Kidney (tissue), 14 donors: Measurements from ENCODE around the gene PALM. TPM values are rescaled to one million over a fixed set of nuclear protein-coding genes. Genes with fewer than 3 reads are reported as not detected.
A peak's percentile ranks its signal among the peaks of the same experiment; 100 is the strongest.

Experiments used
- DNase-seq, 5 donors: peaks; one replicate each; pipeline ENCODE4 v3.0.0-alpha.2; 2013 to 2020
- FAIRE-seq: peaks from 2 replicates; lab custom pipeline; 2012; peaks lifted over from hg19 to GRCh38; lab: Jason Lieb, UNC
- H3K27ac ChIP-seq, 2 donors: one replicate each; pipeline ENCODE4 v1.7.0; 2013; ENCODE audit warnings: low read depth in 2 of 2, low read length in 2 of 2, inconsistent platforms in 1 of 2
- H3K27me3 ChIP-seq: one replicate; pipeline ENCODE4 v1.7.1; 2013; ENCODE audit warnings: low read length, inconsistent platforms; ENCODE audit not compliant: control insufficient read depth, insufficient read depth
- H3K36me3 ChIP-seq, 3 donors: one replicate each; pipeline versions ENCODE4 v1.7.0 to v1.7.1; 2013; ENCODE audit warnings: low read length in 3 of 3, control low read depth in 1 of 3, inconsistent platforms in 1 of 3; ENCODE audit not compliant: insufficient read depth in 3 of 3, control insufficient read depth in 2 of 3
- H3K4me1 ChIP-seq, 3 donors: one replicate each; pipeline versions ENCODE4 v1.7.0 to v1.7.1; 2013; ENCODE audit warnings: low read length in 3 of 3, inconsistent platforms in 1 of 3, low read depth in 1 of 3; ENCODE audit not compliant: control insufficient read depth in 2 of 3, insufficient read depth in 2 of 3
- H3K4me3 ChIP-seq, 3 donors: one replicate each; pipeline versions ENCODE4 v1.7.0 to v1.8.1; 2013; ENCODE audit warnings: low read length in 3 of 3, control low read depth in 1 of 3, inconsistent platforms in 1 of 3
- H3K9ac ChIP-seq, 3 donors: one replicate each; pipeline versions ENCODE4 v1.7.0 to v1.7.1; 2013; ENCODE audit warnings: low read length in 3 of 3, control low read depth in 1 of 3, inconsistent platforms in 1 of 3
- H3K9me3 ChIP-seq, 3 donors: one replicate each; pipeline versions ENCODE4 v1.7.0 to v1.7.1; 2013; ENCODE audit warnings: low read length in 3 of 3, control low read depth in 1 of 3, inconsistent platforms in 1 of 3; ENCODE audit not compliant: control insufficient read depth in 2 of 3, insufficient read depth in 1 of 3
- intact Hi-C: fragments of 100-400 bp; cut with DNase I; formaldehyde crosslinking; loops from one replicate; pipeline ENCODE4 v1.11.1; 2022
- polyA plus RNA-seq: library from polyadenylated mRNA; stranded (reverse); fragments of 350-450 nt; fragmentation: Illumina TruSeq; extraction: RNeasy Lipid Tissue Mini Kit (QIAGEN cat#74804); gene quantifications from one replicate; pipeline ENCODE4 v1.2.3, GENCODE V29; 2014; ENCODE audit warnings: low read depth, low replicate concordance; ENCODE audit not compliant: insufficient read depth
- total RNA-seq: library from RNA; stranded (reverse); fragmentation: NEBNext Ultra II Directional; extraction: Animal tissue kit (Norgen Biotek cat#: 25700); gene quantifications from one replicate; pipeline ENCODE4 v1.2.1, GENCODE V29; 2021
- TF ChIP-seq, protein P1 (sequence below): IDR thresholded peaks from 3 replicates; pipeline ENCODE4 v1.5.1; 2012; ENCODE audit warnings: mild to moderate bottlenecking, moderate library complexity, borderline replicate concordance; ENCODE audit not compliant: insufficient read depth; ENCODE audit errors: extremely low read depth
- donor health status: control.
- donor health status: control.
- donor health status: control.
- donor health status: control.
- donor health status: control.
- donor health status: DM: yes; HTN: yes; CAD: no.
- donor health status: Normal renal cell carcinoma (clear cell type).

The PALM gene
- total and polyA plus RNA-seq, 2 donors from 2014 or later: 49.4 to 92.3 TPM

DNA sequence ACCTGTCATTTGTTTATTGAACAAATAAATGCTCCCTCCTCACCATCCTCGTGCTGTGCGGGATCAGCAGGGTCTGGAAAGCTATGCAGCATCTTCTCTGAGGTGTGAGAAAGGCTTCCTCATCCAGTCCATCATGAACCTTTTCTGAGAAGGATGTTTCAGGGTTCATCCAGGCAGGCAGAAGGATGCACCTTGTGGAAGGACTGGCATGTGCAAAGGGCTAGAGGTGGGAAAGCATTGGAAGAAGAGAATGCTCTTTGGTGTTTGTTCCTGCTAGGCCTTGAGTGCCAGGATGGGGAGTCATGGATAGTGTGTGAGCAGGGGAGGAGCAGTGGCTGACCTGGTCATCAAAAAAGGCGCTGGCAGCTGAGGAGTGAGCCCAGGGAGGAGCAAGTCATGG is 6.6 kb downstream of the PALM start:
- peaks cover 0 to 5% (median 2%) of the 10 kb centered on the region in 3 donors for H3K9me3 ChIP-seq
- intact Hi-C loops: no loop called here
- H3K4me1 ChIP-seq: peaks cover 0 to 9% (median 0%) of the 10 kb centered on the region in 3 donors
- H3K36me3 ChIP-seq: peaks cover 0 to 3% (median 0%) of the 10 kb centered on the region in 3 donors
- no peak for DNase-seq
- no peak overlapping the region for H3K27ac ChIP-seq
- no peak overlapping the region for H3K4me3 ChIP-seq
- no peaks in the 10 kb centered on the region for H3K27me3 ChIP-seq
- H3K9ac ChIP-seq: no peak overlapping the region
- TF ChIP-seq, protein P1, sequence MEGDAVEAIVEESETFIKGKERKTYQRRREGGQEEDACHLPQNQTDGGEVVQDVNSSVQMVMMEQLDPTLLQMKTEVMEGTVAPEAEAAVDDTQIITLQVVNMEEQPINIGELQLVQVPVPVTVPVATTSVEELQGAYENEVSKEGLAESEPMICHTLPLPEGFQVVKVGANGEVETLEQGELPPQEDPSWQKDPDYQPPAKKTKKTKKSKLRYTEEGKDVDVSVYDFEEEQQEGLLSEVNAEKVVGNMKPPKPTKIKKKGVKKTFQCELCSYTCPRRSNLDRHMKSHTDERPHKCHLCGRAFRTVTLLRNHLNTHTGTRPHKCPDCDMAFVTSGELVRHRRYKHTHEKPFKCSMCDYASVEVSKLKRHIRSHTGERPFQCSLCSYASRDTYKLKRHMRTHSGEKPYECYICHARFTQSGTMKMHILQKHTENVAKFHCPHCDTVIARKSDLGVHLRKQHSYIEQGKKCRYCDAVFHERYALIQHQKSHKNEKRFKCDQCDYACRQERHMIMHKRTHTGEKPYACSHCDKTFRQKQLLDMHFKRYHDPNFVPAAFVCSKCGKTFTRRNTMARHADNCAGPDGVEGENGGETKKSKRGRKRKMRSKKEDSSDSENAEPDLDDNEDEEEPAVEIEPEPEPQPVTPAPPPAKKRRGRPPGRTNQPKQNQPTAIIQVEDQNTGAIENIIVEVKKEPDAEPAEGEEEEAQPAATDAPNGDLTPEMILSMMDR: no peak
- FAIRE-seq: no peak

DNA sequence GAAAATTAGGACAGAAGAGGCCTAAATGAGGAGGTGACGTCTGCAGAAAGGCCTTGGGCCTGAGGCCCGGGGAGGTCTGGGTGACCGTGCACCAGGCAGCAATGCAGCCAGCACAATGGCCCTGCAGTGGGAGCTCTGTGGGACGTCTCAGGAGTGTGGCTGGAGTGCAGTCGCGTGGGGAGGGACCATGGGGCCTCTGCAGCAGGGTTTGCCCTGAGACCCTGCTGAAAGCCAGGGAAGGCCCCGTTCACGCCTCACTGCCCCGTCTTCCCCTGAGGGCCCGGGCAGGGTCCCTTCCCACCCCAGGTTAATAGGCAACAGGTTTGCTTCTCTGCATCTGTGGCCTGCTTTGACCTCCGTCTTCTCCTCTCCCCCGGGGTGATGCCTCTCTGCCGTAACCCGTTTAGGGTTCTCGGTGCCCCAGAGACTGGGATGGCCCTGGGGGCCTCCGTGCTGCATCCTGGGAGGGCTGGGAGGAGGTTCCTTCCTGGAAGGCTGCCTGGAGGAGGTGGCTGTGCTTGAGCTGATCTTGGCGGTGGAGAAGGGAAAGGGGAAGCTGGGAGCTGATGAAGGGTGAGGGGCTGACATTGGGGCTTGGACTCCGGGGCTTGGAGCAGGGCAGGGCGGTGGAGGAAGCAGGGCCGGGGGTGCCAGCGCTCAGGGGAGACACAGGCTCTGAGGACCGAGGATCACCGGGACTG is 9.7 kb downstream of the PALM start:
- Histone ChIP-seq H3K27ac (peak overlapping the region; percentile 76 to 81), H3K9me3 (peaks cover 0 to 5% (median 2%) of the 10 kb centered on the region in 3 donors), H3K9ac (peak overlapping the region in 1 of 3 donors; percentile 15), H3K4me1 (peaks cover 0 to 12% (median 0%) of the 10 kb centered on the region in 3 donors), H3K27me3 (no peaks in the 10 kb centered on the region), H3K4me3 (no peak overlapping the region), H3K36me3 (peaks cover 0 to 3% (median 0%) of the 10 kb centered on the region in 3 donors)
- FAIRE-seq: no peak
- peak; percentile 65 to 84 (median 78) for DNase-seq
- TF ChIP-seq, protein P1: no peak
- intact Hi-C loops: no loop called here

DNA sequence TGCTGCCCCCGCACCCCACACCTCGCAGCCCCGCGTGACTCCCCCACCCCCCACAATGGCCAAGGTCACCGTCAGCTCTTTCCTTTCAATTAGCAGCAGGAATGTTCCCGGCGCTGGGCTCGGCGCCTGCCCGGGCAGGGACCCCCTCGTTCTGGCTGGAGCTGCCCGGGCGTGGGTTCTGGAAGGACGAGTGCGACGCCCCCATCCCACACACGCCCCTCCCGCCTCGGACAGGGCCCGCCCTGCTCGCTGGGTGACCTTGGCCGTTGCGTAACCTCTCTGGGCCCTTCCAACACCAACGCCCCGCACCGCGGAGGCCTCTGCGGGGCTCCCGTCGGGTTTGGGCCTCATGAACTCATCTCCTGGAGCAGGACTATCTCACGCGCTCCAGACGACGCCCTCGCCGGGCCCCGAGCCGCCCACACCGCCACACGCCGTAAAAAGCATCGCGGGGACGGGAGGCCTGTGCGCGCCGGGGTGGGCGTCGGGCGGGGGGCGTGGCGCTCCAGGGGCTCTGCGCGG is 10.3 kb downstream of the PALM start:
- Histone ChIP-seq H3K9me3 (peaks cover 0 to 5% (median 2%) of the 10 kb centered on the region in 3 donors), H3K27ac (peak overlapping the region; percentile 76 to 81), H3K27me3 (no peaks in the 10 kb centered on the region), H3K4me1 (peaks cover 0 to 12% (median 0%) of the 10 kb centered on the region in 3 donors), H3K4me3 (peak overlapping the region in 1 of 3 donors; percentile 17), H3K36me3 (peaks cover 0 to 3% (median 0%) of the 10 kb centered on the region in 3 donors), H3K9ac (no peak overlapping the region)
- FAIRE-seq: no peak
- intact Hi-C loops: no loop called here
- TF ChIP-seq, protein P1: no peak
- peak; percentile 64 to 91 (median 84) for DNase-seq
